K562 (cell line): ENCODE data around the gene PON2. TPM values are rescaled to one million over a fixed set of nuclear protein-coding genes. Genes with fewer than 3 reads are reported as not detected.
A peak's percentile ranks its signal among the peaks of the same experiment; 100 is the strongest.

Experiments
- BRD9 ChIP-seq: fragments of 450-650 bp; IDR thresholded peaks from 2 replicates; pipeline ENCODE4 v1.6.1; 2018; ENCODE audit warnings: low read depth; ENCODE audit not compliant: partially characterized antibody
- CBFA2T3 ChIP-seq: fragments of 450-650 bp; IDR thresholded peaks from 2 replicates; pipeline ENCODE4 v1.6.1; 2017
- FOXM1 ChIP-seq, 2 experiments: fragments of 450-650 bp in 1 of 2; sonication (generic) in 1 of 2; formaldehyde crosslinking in 1 of 2; IDR thresholded peaks; 2 replicates each; pipeline versions ENCODE4 v1.6.1 to v1.9.0; 2017 to 2022; ENCODE audit warnings: low read depth in 2 of 2, mild to moderate bottlenecking in 2 of 2, missing genetic modification reagents in 1 of 2, moderate library complexity in 1 of 2
- HDAC3 ChIP-seq: fragments of 450-650 bp; IDR thresholded peaks from 2 replicates; pipeline ENCODE4 v1.6.1; 2018; ENCODE audit warnings: borderline replicate concordance, mild to moderate bottlenecking, moderate library complexity; ENCODE audit not compliant: partially characterized antibody
- POLR2A ChIP-seq: fragments of 450-650 bp; conservative IDR thresholded peaks from 2 replicates; pipeline ENCODE4 v1.6.1; 2016
- POLR2AphosphoS5 ChIP-seq: IDR thresholded peaks from 2 replicates; pipeline ENCODE4 v1.6.1; 2011; ENCODE audit warnings: mild to moderate bottlenecking, low read depth, low read length, moderate library complexity; ENCODE audit not compliant: control insufficient read depth, insufficient read depth
- RBBP5 ChIP-seq: fragments of 200-600 bp; sonication (generic); IDR thresholded peaks from 2 replicates; pipeline ENCODE4 v1.6.1; 2012; ENCODE audit warnings: borderline replicate concordance, mild to moderate bottlenecking, low read length, control low read depth, inconsistent platforms; ENCODE audit not compliant: insufficient read depth, poor library complexity, severe bottlenecking
- SMAD1 ChIP-seq: fragments of 150-350 bp; IDR thresholded peaks from 2 replicates; pipeline ENCODE4 v1.6.1; 2014; ENCODE audit warnings: low read length, low read depth; ENCODE audit not compliant: partially characterized antibody
- polyA plus RNA-seq, 8 experiments: library from polyadenylated mRNA; depleted of rRNA in 4 of 8; stranded (reverse) in 5 of 8; unstranded in 3 of 8; fragments of >200 nt; fragmentation: Nextera tagmentation in 2 of 8; fragmentation: Illumina TruSeq in 1 of 8; extraction: Ambion mirVana in 2 of 8; extraction: Trizol in 1 of 8; gene quantifications; 2 replicates each; pipeline versions ENCODE4 v1.2.1 to v1.2.3, GENCODE V29; 2011 to 2014; ENCODE audit warnings: inconsistent platforms in 1 of 8, missing spikeins in 1 of 8
- total RNA-seq, 7 experiments: library from RNA; depleted of rRNA in 6 of 7; stranded (reverse); fragments of >200 nt in 6 of 7; fragmentation: Illumina TruSeq in 2 of 7; extraction: Trizol in 2 of 7; gene quantifications; 2 replicates each; pipeline versions ENCODE4 v1.2.1 to v1.2.3, GENCODE V29; 2011 to 2021; ENCODE audit warnings: low replicate concordance in 1 of 7
- TF ChIP-seq, protein P1 (sequence below): sonication (generic); formaldehyde crosslinking; IDR thresholded peaks from 2 replicates; pipeline ENCODE4 v1.8.0; 2023; ENCODE audit warnings: missing genetic modification reagents, mild to moderate bottlenecking, borderline replicate concordance
- TF ChIP-seq, protein P2 (sequence below), 2 experiments: fragments of 450-650 bp in 1 of 2; sonication (generic) in 1 of 2; formaldehyde crosslinking in 1 of 2; IDR thresholded peaks; 2 replicates each; pipeline versions ENCODE4 v1.7.1 to v1.9.0; 2016 to 2022; ENCODE audit warnings: inconsistent platforms in 1 of 2, mild to moderate bottlenecking in 1 of 2, missing genetic modification reagents in 1 of 2

Gene PON2
- total and polyA plus RNA-seq, 9 of the 15 experiments (the other 6 are each of a cell fraction or from before 2014, with no cell fraction given) = 8.5 to 30.1 (median 21.9) TPM

DNA sequence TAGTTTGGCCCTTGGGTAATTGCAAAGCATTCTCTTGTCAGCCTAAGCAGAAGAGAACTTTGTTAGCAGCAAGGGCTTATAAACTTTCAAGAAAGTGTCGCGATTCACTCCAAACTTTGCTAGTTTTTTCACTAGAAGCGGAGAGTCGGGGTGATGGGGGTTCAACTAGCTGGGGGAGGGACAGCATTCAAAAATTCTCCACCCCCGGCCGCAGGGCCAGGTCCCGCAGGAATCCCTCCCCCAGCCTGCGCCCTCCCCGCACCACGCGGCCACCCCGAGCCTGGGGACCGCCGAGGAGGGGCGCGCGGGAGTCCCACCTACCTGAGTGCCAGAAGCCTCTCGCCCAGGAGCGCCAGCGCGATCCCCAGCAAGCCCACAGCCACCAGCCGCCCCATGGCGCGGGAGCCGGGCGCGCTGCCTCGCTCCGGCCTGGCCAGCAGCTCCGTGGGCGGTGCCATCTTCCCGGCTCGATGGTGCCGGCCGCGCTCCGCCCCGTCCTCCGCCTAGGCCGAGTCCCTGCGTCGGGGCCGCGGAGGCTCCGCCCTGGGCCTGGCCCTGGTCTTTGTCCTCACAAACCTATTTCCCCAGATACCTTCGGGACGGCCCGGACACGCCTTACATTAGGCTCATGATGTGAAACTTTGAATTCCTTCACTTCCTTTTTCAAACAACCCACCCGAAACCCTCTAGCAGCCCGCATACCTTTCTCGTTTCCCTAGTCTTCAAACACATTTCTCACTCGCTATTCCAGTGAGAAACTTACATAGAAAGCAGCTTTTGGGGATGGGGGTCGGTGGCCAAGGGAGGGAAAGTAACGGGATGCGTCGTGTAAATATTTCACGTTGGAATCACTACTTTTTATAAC lies at the start of gene PON2 (continued):
- peak; percentile 52; the same call in 1 of the 2 replicates for TF ChIP-seq POLR2AphosphoS5
- TF ChIP-seq SMAD1 = peak; percentile 25
- TF ChIP-seq, protein P1, sequence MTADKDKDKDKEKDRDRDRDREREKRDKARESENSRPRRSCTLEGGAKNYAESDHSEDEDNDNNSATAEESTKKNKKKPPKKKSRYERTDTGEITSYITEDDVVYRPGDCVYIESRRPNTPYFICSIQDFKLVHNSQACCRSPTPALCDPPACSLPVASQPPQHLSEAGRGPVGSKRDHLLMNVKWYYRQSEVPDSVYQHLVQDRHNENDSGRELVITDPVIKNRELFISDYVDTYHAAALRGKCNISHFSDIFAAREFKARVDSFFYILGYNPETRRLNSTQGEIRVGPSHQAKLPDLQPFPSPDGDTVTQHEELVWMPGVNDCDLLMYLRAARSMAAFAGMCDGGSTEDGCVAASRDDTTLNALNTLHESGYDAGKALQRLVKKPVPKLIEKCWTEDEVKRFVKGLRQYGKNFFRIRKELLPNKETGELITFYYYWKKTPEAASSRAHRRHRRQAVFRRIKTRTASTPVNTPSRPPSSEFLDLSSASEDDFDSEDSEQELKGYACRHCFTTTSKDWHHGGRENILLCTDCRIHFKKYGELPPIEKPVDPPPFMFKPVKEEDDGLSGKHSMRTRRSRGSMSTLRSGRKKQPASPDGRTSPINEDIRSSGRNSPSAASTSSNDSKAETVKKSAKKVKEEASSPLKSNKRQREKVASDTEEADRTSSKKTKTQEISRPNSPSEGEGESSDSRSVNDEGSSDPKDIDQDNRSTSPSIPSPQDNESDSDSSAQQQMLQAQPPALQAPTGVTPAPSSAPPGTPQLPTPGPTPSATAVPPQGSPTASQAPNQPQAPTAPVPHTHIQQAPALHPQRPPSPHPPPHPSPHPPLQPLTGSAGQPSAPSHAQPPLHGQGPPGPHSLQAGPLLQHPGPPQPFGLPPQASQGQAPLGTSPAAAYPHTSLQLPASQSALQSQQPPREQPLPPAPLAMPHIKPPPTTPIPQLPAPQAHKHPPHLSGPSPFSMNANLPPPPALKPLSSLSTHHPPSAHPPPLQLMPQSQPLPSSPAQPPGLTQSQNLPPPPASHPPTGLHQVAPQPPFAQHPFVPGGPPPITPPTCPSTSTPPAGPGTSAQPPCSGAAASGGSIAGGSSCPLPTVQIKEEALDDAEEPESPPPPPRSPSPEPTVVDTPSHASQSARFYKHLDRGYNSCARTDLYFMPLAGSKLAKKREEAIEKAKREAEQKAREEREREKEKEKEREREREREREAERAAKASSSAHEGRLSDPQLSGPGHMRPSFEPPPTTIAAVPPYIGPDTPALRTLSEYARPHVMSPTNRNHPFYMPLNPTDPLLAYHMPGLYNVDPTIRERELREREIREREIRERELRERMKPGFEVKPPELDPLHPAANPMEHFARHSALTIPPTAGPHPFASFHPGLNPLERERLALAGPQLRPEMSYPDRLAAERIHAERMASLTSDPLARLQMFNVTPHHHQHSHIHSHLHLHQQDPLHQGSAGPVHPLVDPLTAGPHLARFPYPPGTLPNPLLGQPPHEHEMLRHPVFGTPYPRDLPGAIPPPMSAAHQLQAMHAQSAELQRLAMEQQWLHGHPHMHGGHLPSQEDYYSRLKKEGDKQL = no peak
- peak; percentile 10 for TF ChIP-seq BRD9
- TF ChIP-seq FOXM1 (IDR thresholded peaks at IDR 0.05; ENCODE audit: low read depth) = 0 out of 2 replicates have a peak, but pooled peaks have one; percentile 37
- no peak for TF ChIP-seq FOXM1 (CRISPR knock-in tag; IDR thresholded peaks at IDR 0.05; ENCODE audit: low read depth)
- TF ChIP-seq POLR2A = peak; percentile 94
- TF ChIP-seq HDAC3 = no peak
- TF ChIP-seq, protein P2, sequence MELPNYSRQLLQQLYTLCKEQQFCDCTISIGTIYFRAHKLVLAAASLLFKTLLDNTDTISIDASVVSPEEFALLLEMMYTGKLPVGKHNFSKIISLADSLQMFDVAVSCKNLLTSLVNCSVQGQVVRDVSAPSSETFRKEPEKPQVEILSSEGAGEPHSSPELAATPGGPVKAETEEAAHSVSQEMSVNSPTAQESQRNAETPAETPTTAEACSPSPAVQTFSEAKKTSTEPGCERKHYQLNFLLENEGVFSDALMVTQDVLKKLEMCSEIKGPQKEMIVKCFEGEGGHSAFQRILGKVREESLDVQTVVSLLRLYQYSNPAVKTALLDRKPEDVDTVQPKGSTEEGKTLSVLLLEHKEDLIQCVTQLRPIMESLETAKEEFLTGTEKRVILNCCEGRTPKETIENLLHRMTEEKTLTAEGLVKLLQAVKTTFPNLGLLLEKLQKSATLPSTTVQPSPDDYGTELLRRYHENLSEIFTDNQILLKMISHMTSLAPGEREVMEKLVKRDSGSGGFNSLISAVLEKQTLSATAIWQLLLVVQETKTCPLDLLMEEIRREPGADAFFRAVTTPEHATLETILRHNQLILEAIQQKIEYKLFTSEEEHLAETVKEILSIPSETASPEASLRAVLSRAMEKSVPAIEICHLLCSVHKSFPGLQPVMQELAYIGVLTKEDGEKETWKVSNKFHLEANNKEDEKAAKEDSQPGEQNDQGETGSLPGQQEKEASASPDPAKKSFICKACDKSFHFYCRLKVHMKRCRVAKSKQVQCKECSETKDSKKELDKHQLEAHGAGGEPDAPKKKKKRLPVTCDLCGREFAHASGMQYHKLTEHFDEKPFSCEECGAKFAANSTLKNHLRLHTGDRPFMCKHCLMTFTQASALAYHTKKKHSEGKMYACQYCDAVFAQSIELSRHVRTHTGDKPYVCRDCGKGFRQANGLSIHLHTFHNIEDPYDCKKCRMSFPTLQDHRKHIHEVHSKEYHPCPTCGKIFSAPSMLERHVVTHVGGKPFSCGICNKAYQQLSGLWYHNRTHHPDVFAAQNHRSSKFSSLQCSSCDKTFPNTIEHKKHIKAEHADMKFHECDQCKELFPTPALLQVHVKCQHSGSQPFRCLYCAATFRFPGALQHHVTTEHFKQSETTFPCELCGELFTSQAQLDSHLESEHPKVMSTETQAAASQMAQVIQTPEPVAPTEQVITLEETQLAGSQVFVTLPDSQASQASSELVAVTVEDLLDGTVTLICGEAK (IDR thresholded peaks at IDR 0.05) = peak; percentile 43; the same call in 1 of the 2 replicates
- TF ChIP-seq, protein P2 (CRISPR knock-in tag; IDR thresholded peaks at IDR 0.05) = no peak
- TF ChIP-seq CBFA2T3 = 0 out of 2 replicates have a peak, but pooled peaks have one; percentile 7
- peak; percentile 57 for TF ChIP-seq RBBP5
